OCI-LY3 (cell line): Measurements from ENCODE around the gene AP2A2.

Experiments
- H2AFZ ChIP-seq: fragments of 200-600, 300-600 bp; shearing (Covaris generic); 2 replicates; pipeline ENCODE4 v1.6.0; 2014; ENCODE audit warnings: antibody characterized with exemption, low read depth, low read length
- H3K27ac ChIP-seq: fragments of 200-600, 300-600 bp; sonication (generic); 2 replicates; pipeline ENCODE4 v1.5.1; 2014; ENCODE audit warnings: mild to moderate bottlenecking, low read length, moderate library complexity, mixed read lengths
- H3K27me3 ChIP-seq: fragments of 200-600, 300-600 bp; sonication (generic); 2 replicates; pipeline ENCODE4 v1.6.1; 2014; ENCODE audit warnings: low read depth, low read length, mixed read lengths
- H3K36me3 ChIP-seq: fragments of 200-600, 300-600 bp; sonication (generic); replicated peaks from 2 replicates; pipeline ENCODE3; 2014; ENCODE audit warnings: low read depth, low read length, mixed read lengths
- H3K4me1 ChIP-seq: fragments of 300-600, 200-600 bp; sonication (generic); 2 replicates; pipeline ENCODE4 v1.6.1; 2014; ENCODE audit warnings: low read length, mixed read lengths
- H3K4me2 ChIP-seq: fragments of 200-600, 300-600 bp; sonication (generic); 2 replicates; pipeline ENCODE4 v1.6.1; 2014; ENCODE audit warnings: low read length, mixed read lengths
- H3K4me3 ChIP-seq: fragments of 300-600, 200-600 bp; sonication (generic); 2 replicates; pipeline ENCODE4 v1.5.1; 2014; ENCODE audit warnings: antibody characterized with exemption, mild to moderate bottlenecking, low read length, moderate library complexity
- H3K79me2 ChIP-seq: fragments of 300-600, 200-600 bp; shearing (Covaris generic); 2 replicates; pipeline ENCODE4 v1.6.1; 2014; ENCODE audit warnings: mild to moderate bottlenecking, low read length, mixed read lengths
- H3K9ac ChIP-seq: fragments of 300-600, 200-600 bp; shearing (Covaris generic); 2 replicates; pipeline ENCODE4 v1.6.0; 2014; ENCODE audit warnings: mild to moderate bottlenecking, low read length, moderate library complexity
- H3K9me3 ChIP-seq: fragments of 200-600, 300-600 bp; shearing (Covaris generic); 2 replicates; pipeline ENCODE4 v1.6.1; 2014; ENCODE audit warnings: low read length, mixed read lengths; ENCODE audit not compliant: insufficient read depth
- H4K20me1 ChIP-seq: fragments of 200-600, 300-600 bp; sonication (generic); 2 replicates; pipeline ENCODE4 v1.6.1; 2016; ENCODE audit warnings: low read length, mixed read lengths; ENCODE audit not compliant: insufficient read depth
- CTCF ChIP-seq: fragments of 200-600, 300-600 bp; sonication (generic); IDR thresholded peaks from 2 replicates; pipeline ENCODE4 v1.5.1; 2014; ENCODE audit warnings: antibody characterized with exemption, low read length, low read depth
- EZH2phosphoT487 ChIP-seq: fragments of 200-600 bp; shearing (Covaris generic); IDR thresholded peaks from 2 replicates; pipeline ENCODE4 v1.6.1; 2018; ENCODE audit warnings: antibody characterized with exemption, mixed run types, low read depth

The AP2A2 gene

DNA sequence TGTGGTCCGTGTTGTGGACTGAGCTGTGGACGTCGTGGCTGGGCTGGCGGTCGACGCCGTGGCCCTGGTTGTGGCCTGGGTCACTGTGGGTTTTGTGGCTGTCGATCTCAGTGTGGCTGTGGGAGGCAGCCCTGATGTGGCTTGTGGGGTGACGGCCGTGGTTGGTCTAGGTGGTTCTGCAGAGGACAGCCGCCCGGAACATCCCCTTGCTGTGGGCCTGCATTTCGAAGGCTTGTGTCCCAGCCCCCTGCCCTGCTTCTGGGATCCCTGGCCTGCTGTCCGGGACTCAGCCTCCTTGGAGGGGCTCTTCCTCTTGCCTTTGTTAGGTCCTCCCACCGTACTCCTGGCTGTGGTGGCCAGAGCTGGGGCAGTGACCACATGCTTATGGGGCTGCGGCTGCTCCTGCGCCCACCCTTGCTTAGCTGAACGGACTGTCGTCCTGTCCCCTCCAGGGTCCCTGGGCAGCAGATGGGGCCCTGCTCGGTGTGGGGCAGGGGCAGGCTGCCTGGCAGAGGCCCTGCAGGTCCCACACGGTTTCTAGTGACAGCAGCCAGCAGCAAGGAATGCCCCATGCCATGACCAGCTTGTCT, 93.7 kb downstream of the AP2A2 start:
- H2AFZ ChIP-seq, result no peak overlapping the region
- H3K9me3 ChIP-seq, result no peaks in the 10 kb centered on the region
- no peaks in the 10 kb centered on the region for H3K27me3 ChIP-seq
- no peaks in the 10 kb centered on the region for H3K36me3 ChIP-seq
- H3K4me3 ChIP-seq, result no peak overlapping the region
- H3K4me2 ChIP-seq, result no peak overlapping the region
- no peak overlapping the region for H3K27ac ChIP-seq
- peaks cover 10% of the 10 kb centered on the region; the same call in 1 of the 2 replicates for H4K20me1 ChIP-seq
- TF ChIP-seq EZH2phosphoT487 (no peak), CTCF (no peak)
- no peak overlapping the region for H3K9ac ChIP-seq
- no peaks in the 10 kb centered on the region for H3K79me2 ChIP-seq
- H3K4me1 ChIP-seq, result no peaks in the 10 kb centered on the region

DNA sequence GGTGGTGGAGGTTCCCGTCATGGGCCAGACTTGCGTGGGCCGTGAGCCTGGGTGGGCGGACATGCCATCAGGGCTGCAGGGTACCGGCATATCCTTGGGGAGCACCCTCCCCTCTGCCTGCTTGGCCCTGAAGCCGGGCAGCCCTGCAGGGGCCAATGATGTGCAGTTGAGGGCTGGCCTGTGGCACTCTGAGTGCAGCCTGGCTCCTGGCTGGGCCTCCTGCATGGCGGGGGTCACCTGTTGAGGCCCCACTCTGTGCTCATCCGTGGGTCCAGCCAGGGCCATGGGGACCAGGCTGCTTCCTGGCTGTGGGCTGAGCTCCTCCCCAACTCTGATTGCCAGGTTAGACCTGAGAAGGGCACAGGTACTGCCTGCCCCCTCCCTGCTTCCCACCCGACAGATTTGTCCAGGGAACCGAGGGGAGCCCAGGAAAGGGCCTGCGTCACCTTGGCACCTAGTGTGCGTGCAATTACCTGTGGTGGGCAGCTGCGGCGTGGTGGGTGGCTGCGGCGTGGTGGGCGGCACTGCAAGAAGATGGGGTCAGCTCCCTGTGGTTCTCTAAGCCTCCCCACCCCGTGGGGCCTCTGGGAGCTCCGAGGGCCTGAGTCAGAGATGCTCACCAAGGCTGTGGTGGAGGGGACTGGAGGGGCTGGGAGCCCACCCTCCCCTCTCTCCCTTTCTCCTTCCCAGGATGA, 94.7 kb downstream of the AP2A2 start:
- H3K4me1 ChIP-seq, result no peaks in the 10 kb centered on the region
- no peaks in the 10 kb centered on the region for H3K27me3 ChIP-seq
- no peaks in the 10 kb centered on the region for H3K79me2 ChIP-seq
- no peak overlapping the region for H3K4me2 ChIP-seq
- H3K4me3 ChIP-seq, result no peak overlapping the region
- no peak overlapping the region for H2AFZ ChIP-seq
- peaks cover 10% of the 10 kb centered on the region; the same call in 1 of the 2 replicates for H4K20me1 ChIP-seq
- no peaks in the 10 kb centered on the region for H3K36me3 ChIP-seq
- H3K9me3 ChIP-seq, result no peaks in the 10 kb centered on the region
- no peak for TF ChIP-seq CTCF
- no peak for TF ChIP-seq EZH2phosphoT487
- H3K27ac ChIP-seq, result no peak overlapping the region
- no peak overlapping the region for H3K9ac ChIP-seq

DNA sequence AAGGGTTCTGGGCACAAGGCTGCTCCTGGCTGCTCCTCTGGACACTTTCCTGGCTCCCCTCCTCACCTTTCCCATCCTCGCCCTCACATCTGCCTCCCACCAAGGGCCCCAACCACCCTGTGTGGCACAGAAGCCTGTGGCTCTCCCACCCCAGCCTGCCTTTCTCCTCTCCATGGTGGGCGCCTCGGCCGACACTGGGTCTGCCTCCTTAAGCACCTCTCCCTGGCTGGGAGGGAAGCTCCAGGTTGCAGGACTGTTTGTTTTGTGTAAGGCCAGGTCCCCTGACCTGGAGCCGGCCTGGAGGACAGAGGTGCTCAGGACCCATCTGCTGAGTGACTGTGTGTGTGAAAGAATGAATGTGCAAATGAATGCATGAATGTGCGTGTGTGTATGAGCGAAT, 96.7 kb downstream of the AP2A2 start:
- Histone ChIP-seq H3K79me2 (no peaks in the 10 kb centered on the region), H3K36me3 (no peaks in the 10 kb centered on the region), H3K27me3 (no peaks in the 10 kb centered on the region), H3K27ac (no peak overlapping the region), H3K9me3 (no peaks in the 10 kb centered on the region), H2AFZ (no peak overlapping the region), H4K20me1 (peaks cover 3% of the 10 kb centered on the region; the same call in 1 of the 2 replicates), H3K4me2 (no peak overlapping the region), H3K4me3 (no peak overlapping the region), H3K4me1 (no peaks in the 10 kb centered on the region), H3K9ac (no peak overlapping the region)
- no peak for TF ChIP-seq CTCF
- no peak for TF ChIP-seq EZH2phosphoT487

DNA sequence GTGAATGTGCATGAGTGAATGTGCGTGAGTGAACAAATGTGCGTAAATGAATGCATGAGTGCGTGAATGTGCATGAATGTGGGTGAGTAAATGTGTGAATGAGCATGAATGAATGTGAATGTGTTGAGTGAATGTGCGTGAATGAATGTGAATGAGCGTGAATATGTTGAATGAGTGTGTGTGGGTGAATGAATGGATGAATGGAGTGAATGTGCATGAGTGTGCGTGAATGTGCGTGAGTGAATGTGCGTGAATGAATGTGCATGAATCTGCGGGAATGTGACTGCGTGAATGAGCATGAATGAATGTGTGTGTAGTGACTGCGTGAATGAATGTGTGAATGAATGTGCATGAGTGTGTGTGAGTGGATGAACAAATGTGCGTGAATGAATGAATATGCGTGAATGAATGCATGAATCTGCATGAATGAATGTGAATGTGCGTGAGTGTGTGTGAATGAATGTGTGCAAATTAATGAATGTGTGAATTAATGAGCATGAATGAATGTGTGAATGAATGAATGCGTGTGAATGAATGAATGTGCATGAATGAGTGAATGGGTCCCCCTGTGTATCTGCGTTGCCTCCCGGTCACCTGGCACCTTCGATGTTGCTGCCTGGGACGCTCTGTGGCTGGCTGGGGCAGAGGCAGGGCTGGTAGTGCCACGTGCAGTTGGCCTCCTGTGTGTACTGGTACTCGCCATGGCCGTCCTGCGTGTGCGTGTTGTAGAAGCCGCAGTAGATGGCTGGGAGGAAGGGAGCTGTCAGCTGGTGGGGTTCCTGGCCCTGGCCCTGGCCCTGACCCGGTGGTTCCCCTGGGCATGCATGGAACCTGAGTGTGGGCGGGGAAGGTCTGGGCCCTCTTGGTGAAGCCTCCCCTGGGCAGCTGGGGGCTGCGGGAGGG, 97.5 kb downstream of the AP2A2 start:
- Histone ChIP-seq H3K9ac (no peak overlapping the region), H3K4me1 (no peaks in the 10 kb centered on the region), H4K20me1 (no peaks in the 10 kb centered on the region; the same call in 1 of the 2 replicates), H2AFZ (no peak overlapping the region), H3K27me3 (no peaks in the 10 kb centered on the region), H3K4me2 (no peak overlapping the region), H3K9me3 (no peaks in the 10 kb centered on the region), H3K36me3 (no peaks in the 10 kb centered on the region), H3K4me3 (no peak overlapping the region), H3K79me2 (no peaks in the 10 kb centered on the region), H3K27ac (no peak overlapping the region)
- no peak for TF ChIP-seq EZH2phosphoT487
- no peak for TF ChIP-seq CTCF
